ENCODE measurements around the gene SMTNL2.

Gene SMTNL2

DNA sequence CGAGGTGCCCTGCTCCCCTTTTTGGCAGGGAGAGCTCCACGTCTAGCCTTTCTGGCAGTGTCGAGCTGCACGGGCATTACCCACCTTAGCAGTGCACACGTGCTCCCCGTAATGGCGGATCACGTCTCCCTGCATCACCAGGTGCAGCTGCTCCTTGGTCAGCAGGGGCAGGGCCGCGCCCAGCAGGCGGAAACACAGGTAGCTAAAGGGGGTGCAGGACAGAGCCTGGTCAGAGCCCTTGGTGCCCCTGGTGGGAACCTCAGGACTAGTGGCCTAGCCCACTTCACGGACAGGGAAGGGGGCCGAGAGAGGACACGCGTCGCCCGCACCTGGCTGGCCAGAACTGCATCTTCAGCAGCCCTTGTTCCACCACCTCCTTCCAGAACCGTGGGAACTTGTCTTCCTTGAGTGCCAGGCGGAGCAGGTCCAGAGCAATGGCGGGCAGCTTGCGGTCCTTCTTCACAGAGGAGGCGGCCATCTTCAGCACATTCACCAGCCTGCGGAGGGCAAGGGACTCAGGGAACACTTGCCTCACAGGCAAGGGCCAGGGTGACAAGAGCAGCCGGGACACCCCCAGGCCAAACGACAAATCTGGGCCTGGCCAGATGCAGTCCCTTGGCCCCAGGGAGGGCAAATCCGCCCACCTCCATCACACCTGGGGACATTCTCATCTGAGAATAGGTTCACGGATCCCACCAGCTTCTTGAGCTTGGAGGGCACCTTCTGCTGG, 32.4 kb upstream of the SMTNL2 start:
- TF ChIP-seq, protein P1, sequence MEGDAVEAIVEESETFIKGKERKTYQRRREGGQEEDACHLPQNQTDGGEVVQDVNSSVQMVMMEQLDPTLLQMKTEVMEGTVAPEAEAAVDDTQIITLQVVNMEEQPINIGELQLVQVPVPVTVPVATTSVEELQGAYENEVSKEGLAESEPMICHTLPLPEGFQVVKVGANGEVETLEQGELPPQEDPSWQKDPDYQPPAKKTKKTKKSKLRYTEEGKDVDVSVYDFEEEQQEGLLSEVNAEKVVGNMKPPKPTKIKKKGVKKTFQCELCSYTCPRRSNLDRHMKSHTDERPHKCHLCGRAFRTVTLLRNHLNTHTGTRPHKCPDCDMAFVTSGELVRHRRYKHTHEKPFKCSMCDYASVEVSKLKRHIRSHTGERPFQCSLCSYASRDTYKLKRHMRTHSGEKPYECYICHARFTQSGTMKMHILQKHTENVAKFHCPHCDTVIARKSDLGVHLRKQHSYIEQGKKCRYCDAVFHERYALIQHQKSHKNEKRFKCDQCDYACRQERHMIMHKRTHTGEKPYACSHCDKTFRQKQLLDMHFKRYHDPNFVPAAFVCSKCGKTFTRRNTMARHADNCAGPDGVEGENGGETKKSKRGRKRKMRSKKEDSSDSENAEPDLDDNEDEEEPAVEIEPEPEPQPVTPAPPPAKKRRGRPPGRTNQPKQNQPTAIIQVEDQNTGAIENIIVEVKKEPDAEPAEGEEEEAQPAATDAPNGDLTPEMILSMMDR (IDR thresholded peaks at IDR 0.05; ENCODE audit: insufficient read depth, missing control alignments): no peak
- DNase-seq (ENCODE audit: insufficient read length, low spot score): no peak
- no peak for FAIRE-seq

DNA sequence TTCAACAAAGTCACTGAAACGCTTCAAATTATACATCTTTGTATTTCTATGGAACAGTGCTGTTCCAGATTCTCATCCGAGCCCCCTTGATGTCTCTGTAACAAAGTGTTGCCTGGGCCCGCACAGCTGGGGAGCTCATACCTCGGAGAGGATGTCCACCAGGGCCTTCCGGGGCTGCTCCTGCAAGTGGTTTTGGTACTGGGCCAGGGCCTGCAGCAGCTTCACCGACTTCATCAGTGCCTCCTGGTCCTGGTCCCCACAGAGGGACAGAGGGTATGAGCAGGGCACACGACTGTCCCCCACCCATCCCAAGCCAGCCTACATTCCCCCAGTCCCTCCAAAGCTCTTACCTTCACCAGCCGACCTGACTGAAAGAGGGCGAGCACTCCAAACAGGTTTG, 30.7 kb upstream of the SMTNL2 start:
- DNase-seq (ENCODE audit: insufficient read length, low spot score) (no peak), FAIRE-seq (no peak)
- TF ChIP-seq, protein P1 (IDR thresholded peaks at IDR 0.05; ENCODE audit: insufficient read depth, missing control alignments): no peak

DNA sequence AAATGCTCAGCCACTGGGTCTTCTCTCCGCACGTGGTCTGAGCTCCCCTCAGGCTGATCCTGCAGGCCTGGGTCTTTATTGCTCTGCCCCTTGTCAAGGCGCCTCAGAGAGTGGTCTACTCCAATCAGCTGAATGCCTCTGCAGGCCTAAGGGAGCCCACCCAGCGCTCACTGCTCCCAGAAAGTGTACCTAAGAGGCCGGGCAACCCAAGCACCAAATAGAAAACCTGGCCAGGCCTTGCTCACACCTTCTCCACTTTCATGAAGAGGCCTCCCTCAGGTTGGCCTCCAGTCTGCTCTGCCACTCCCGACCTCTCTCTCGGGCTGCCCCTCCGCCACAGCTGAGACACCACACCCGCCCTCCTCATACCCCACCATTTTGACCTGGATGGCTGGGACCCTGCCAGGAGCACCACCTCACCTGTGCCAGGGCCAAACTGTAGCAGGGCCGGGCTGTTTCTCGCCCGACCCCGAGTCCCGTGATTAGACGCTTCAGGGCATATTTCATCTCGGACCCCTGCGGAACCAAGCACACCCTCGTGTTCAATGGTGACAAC, 29.8 kb upstream of the SMTNL2 start:
- TF ChIP-seq, protein P1 (IDR thresholded peaks at IDR 0.05; ENCODE audit: insufficient read depth, missing control alignments): no peak
- no peak for DNase-seq (ENCODE audit: insufficient read length, low spot score)
- no peak for FAIRE-seq

DNA sequence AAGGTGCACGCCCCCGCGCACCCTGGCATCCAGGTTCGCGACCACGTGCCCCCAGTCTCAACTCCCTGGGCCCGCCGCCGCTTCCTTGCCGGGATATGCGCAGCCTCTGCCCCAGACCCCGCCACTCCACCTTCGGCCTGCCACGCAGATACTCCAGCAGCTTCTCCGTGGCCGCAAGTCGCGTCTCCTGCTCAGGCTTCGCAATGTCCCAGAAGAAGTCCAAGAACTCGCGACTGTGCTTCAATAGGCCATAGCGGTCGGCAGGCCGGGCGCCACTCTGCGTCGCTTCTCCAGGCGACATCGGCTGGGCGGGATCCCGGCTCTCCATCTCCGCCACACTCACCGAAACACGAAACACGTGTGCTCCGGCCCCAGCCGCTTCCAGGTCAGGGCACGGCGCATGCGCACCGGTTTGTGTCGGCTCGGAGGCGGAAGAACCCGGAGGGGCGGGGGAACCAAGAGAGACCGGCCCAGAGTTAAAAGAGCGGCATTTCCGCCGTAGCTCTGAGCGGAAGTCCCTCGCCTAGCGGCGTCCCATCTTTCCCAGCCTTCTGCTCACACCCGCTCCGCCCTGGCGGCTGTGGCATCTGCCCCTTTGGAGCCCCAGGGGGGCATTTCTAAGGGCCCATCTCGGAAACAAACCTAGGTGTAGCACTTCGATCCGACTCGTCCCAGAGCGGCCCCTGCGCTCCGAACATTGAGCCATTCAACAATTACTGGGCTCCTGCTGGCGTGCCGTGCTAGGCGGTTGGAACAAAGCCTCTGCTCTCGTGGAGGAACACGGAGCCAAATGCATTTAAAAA, 29.1 kb upstream of the SMTNL2 start, which contains the start of gene MYBBP1A:
MYBBP1A (minus strand) TSS at position 388 of the 803 bp plus-strand sequence; CDS start at position 328, 60 bp downstream.
- DNase-seq (ENCODE audit: insufficient read length, low spot score) (peak; percentile 100), FAIRE-seq (peak; percentile 32)
- TF ChIP-seq, protein P1 (IDR thresholded peaks at IDR 0.05; ENCODE audit: insufficient read depth, missing control alignments): no peak

DNA sequence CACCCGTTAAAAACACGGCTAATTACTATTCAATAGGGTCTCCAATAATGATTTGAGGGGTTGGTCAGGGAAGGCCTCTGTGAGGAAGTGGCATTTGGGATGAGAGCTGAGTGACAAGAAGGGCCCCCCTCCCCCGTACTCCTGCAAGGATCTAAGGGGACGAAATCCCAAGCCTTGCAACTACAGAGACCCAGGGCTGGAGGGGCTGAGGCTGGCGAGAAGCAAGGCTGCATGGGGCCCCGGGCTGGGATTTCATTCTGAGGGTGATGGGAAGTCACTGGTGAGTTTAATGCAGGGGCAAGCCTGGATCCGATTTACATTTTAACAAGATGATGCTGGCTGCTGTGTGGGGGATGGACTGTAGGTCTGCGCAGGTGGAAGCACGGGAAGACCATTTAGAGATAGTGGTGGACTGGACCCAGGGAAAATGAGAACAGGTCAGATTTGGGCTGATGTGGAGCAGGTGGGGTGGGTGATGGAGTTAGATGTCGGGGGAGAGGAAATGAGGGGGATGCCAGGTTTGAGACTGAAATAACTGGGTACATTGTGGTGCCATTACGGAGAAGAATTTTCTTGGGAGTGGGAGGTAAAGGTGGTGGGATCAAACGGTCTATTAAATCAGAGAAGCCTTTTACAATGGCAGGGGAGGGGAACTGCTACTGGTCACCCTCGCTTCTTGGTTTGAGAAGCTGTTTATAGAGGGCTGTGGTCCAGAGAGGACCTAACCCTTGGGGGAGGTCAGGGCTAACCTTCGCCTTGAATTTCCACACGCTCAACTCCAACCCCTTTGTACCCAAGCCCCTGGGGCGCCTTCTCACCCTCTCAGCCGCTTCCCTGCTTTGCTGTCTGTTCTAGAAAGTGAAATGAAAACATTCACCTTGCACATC, 28.2 kb upstream of the SMTNL2 start:
- TF ChIP-seq, protein P1 (IDR thresholded peaks at IDR 0.05; ENCODE audit: insufficient read depth, missing control alignments): no peak
- FAIRE-seq: no peak
- DNase-seq (ENCODE audit: insufficient read length, low spot score): no peak

DNA sequence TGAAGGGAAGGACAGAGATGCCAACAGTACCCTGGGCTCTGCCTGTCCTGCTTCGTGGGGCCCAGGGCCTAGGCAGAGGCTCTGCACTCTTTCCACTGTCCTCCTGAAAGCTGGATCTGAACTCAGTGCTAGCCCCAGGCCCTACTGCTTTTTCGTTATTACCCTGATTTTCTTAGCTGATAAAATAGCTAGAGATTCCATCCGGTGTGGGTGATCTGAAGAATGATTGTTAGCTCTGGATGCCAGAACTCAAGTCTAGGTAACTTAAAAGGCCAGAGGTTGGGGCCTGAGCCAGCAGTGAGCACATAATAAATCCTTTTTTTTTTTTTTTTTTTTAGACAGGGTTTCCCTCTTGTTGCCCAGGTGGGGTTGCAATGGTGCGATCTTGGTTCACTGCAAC, 27.3 kb upstream of the SMTNL2 start:
- no peak for FAIRE-seq
- TF ChIP-seq, protein P1 (IDR thresholded peaks at IDR 0.05; ENCODE audit: insufficient read depth, missing control alignments): no peak
- DNase-seq (ENCODE audit: insufficient read length, low spot score): no peak
